ENCODE measurements around the gene MVK.

DNA sequence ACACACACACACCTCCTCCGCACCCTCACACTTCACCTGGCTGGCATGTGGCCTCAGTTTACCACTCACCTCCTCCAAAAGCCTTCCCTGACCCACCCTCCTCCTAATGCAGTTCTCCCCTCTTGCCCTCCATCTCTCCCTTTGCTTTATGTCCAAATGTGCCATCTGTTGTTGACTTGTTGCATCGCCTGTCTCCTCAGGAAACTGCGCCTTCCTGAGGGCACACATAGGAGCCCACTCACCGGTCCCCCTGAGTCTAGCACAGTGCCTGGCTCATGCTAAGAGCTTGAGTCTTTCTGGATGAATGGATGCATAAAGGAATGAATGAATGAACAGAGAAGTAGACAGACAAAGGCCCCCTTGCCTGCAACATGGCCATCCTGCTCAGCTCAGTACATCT is 34.0 kb downstream of the MVK start:
- no peak for TF ChIP-seq EZH2 (IDR thresholded peaks at IDR 0.05; ENCODE audit: insufficient read depth, low read length)
- TF ChIP-seq, protein P1, sequence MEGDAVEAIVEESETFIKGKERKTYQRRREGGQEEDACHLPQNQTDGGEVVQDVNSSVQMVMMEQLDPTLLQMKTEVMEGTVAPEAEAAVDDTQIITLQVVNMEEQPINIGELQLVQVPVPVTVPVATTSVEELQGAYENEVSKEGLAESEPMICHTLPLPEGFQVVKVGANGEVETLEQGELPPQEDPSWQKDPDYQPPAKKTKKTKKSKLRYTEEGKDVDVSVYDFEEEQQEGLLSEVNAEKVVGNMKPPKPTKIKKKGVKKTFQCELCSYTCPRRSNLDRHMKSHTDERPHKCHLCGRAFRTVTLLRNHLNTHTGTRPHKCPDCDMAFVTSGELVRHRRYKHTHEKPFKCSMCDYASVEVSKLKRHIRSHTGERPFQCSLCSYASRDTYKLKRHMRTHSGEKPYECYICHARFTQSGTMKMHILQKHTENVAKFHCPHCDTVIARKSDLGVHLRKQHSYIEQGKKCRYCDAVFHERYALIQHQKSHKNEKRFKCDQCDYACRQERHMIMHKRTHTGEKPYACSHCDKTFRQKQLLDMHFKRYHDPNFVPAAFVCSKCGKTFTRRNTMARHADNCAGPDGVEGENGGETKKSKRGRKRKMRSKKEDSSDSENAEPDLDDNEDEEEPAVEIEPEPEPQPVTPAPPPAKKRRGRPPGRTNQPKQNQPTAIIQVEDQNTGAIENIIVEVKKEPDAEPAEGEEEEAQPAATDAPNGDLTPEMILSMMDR (IDR thresholded peaks at IDR 0.05; ENCODE audit: insufficient read depth, low read depth, low read length): no peak

Data from astrocyte (in vitro differentiated cells and primary cell).